Cardiac fibroblast (primary cell): ENCODE data around the gene RERE.
A peak's percentile ranks its signal among the peaks of the same experiment; 100 is the strongest.
"Not testable (repeated sequence)": the region's sequence is repeated elsewhere in the genome, so short reads cannot be mapped to it uniquely, and the experiment has no call there.

Source experiments
- DNase-seq, 2 donors: peaks; one replicate each; pipeline versions ENCODE4 v3.0.0 to v3.0.0-alpha.2; 2010; ENCODE audit warnings: low read depth in 2 of 2
- H3K4me3 ChIP-seq, 2 donors: replicated peaks in 1 of 2; 1 replicate in 1 of 2; 2 replicates in 1 of 2; pipeline ENCODE4 v1.5.1; 2011; ENCODE audit warnings: low read depth in 2 of 2, low read length in 2 of 2, mild to moderate bottlenecking in 2 of 2, moderate library complexity in 1 of 2
- TF ChIP-seq, protein P1 (sequence below): IDR thresholded peaks from one replicate; pipeline ENCODE4 v1.5.1; 2011; ENCODE audit warnings: low read depth, mild to moderate bottlenecking, low read length, inconsistent platforms

Gene RERE

DNA sequence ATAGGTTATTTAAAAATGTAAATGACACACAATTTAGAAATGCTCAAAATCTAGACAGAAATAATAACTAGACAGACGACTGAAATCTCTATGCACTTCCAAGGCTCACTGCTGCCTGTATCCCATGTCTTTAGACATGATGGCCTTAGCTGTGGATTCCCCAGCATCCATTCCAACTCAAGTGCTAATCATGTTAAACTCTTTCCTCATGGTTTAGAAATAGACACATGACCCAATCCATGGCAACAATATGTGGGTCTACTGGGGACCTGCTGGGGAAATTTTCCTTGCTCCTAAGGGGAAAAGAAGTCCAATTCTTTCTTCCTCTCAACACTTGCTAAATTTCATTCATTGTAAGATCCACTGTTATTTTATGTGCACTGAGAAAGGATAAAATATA lies 311.0 kb downstream of the RERE start:
- H3K4me3 ChIP-seq, result no peak overlapping the region
- TF ChIP-seq, protein P1, sequence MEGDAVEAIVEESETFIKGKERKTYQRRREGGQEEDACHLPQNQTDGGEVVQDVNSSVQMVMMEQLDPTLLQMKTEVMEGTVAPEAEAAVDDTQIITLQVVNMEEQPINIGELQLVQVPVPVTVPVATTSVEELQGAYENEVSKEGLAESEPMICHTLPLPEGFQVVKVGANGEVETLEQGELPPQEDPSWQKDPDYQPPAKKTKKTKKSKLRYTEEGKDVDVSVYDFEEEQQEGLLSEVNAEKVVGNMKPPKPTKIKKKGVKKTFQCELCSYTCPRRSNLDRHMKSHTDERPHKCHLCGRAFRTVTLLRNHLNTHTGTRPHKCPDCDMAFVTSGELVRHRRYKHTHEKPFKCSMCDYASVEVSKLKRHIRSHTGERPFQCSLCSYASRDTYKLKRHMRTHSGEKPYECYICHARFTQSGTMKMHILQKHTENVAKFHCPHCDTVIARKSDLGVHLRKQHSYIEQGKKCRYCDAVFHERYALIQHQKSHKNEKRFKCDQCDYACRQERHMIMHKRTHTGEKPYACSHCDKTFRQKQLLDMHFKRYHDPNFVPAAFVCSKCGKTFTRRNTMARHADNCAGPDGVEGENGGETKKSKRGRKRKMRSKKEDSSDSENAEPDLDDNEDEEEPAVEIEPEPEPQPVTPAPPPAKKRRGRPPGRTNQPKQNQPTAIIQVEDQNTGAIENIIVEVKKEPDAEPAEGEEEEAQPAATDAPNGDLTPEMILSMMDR, result no peak
- no peak for DNase-seq

DNA sequence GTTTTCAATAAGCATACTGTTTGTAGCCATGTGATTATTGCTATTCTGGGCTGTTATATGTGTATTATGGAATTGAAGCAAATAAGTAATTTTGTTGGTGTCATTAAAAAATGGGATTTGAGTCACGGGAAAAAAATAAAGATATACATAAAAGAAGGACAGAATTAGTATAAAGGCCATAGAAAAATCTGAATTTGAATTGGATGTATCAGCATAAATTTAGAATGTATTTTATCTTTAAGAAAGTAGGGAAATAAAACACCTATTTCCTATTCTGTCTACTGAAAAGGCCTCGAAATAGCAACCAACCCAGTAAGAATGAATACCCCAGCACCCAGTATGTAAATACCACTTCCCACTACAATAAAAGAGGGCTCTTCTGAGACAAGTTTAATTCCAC lies 313.6 kb downstream of the RERE start:
- TF ChIP-seq, protein P1, result no peak
- H3K4me3 ChIP-seq, result no peak overlapping the region
- no peak for DNase-seq

DNA sequence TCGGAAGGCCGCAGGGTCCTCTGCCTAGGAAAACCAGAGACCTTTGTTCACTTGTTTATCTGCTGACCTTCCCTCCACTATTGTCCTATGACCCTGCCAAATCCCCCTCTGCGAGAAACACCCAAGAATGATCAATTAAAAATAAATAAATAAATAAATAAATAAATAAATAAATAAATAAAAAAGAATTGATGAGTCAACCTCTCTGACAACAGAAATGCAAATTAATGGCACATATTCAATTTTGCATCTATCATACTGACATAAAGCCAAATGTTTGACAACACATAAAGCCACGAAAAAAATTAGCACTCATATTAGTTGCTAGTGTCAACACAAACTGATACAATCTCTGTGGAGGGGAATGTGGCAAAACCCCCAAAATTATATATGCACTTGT lies 314.5 kb downstream of the RERE start:
- H3K4me3 ChIP-seq, DNase-seq: not testable (repeated sequence)

DNA sequence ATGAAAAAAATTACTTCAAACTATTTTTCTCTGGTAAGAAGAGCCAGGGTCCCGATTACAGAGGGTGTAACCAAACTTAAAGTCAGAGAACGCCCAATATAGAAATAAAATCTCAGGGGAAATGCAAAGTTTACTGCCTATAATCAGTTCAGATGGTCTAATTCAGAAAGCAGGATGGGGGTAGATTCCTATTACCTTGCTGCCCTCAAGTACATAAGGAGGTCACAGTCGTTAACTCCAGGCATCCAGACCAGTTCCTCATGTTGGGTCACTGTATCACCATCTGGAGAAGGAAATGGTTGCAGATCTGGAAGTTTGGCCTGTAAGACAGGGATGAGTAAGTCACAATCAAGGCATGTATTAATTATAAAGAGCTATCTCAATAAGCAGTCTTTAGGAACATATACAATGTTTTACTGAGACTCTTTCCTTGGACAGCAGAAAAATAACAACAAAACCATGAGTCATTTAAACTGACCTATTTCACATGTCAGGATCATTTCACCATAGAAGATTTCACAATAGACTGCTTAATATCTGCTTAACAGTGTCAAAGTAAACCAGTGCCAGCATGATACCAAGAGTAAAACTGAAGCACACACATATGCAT lies 320.1 kb downstream of the RERE start:
- TF ChIP-seq, protein P1, result no peak
- DNase-seq, result peak; percentile 79 to 86
- no peak overlapping the region for H3K4me3 ChIP-seq

DNA sequence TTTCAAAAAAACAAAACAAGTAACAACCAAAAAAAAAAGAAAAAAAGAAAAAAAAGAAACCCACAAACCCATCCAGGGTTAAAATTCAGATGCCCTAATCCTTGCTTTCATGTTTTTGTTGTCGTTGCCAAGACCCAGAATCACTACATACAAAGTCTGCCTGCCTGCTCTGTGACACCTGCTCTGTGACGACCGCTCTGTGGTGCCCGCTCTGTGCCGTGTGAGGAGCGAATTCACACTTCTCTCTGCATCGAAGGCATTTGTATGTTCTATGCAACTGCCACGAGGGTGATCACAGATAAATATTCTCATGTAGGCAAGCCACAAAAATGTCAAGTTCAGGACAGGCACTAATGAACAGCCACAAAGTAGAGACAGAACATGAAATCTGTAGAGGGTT lies 321.0 kb downstream of the RERE start:
- no peak for DNase-seq
- TF ChIP-seq, protein P1, result no peak
- no peak overlapping the region for H3K4me3 ChIP-seq

DNA sequence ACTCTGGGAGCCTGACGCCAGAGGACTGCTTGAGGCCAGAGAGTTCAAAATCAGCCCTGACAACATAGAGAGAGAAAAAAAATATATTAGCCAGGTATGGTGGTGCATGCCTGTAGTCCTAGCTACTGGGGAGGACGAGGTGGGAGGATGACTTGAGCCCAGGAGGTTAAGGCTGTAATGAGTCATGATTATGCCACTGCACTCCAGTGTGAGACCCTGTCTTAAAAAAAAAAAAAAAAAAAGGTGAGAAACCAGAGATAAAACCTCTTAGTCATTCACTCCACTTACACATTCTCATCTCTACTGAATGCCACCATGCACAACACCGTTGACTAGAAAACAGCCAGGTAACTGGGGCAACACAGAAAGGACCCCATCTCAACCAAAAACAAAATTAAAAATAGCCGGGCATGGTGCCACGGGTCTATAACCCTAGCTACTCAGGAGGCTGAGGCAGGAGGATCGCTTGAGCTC lies 321.5 kb downstream of the RERE start:
- TF ChIP-seq, protein P1, result no peak
- no peak for DNase-seq
- H3K4me3 ChIP-seq, result no peak overlapping the region

DNA sequence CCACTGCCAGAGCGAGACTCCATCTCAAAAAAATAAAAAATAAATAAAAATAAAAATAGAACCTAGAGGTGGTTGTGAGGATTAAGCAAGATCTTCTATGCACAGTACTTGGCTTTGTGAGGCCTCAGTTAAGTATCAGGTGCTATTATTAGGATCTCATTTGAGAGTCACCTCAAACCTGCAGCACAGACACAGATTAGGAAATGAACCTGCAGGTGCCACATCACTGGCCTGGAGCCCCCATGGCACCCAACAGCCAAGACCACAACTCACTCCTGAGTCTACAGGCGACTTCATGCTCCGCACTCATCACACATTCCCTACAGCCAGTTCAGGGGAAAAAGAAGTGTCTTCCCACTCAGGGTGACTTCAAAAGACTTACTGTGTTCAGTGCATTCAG lies 322.8 kb downstream of the RERE start:
- TF ChIP-seq, protein P1, result no peak
- H3K4me3 ChIP-seq, result no peak overlapping the region
- no peak for DNase-seq
